GM12878 (cell line): ENCODE data around the gene VIPR2. TPM values are rescaled to one million over a fixed set of nuclear protein-coding genes. Genes with fewer than 3 reads are reported as not detected.

ENCODE experiments used
- ATF2 ChIP-seq: IDR thresholded peaks from 2 replicates; pipeline ENCODE4 v1.6.1; 2012; ENCODE audit warnings: low read length, inconsistent platforms
- CREM ChIP-seq: IDR thresholded peaks from 2 replicates; pipeline ENCODE4 v1.6.1; 2014; ENCODE audit warnings: antibody characterized with exemption, low read depth
- POLR2AphosphoS5 ChIP-seq: IDR thresholded peaks from 2 replicates; pipeline ENCODE4 v1.6.1; 2011; ENCODE audit warnings: mild to moderate bottlenecking, low read length, inconsistent platforms
- PRDM15 ChIP-seq: fragments of 450-650 bp; formaldehyde crosslinking; IDR thresholded peaks from 2 replicates; pipeline ENCODE4 v1.4.0; 2020; ENCODE audit warnings: mild to moderate bottlenecking, moderate library complexity
- RAD21 ChIP-seq: IDR thresholded peaks from 2 replicates; pipeline ENCODE4 v1.6.1; 2011; ENCODE audit warnings: mild to moderate bottlenecking, low read depth, low read length, moderate library complexity; ENCODE audit not compliant: insufficient read depth
- SIX5 ChIP-seq: IDR thresholded peaks from 2 replicates; pipeline ENCODE4 v1.6.1; 2011; ENCODE audit warnings: mild to moderate bottlenecking, low read depth, low read length, moderate library complexity; ENCODE audit not compliant: severe bottlenecking
- TCF3 ChIP-seq: IDR thresholded peaks from 2 replicates; pipeline ENCODE4 v1.6.1; 2012; ENCODE audit warnings: low read depth, mild to moderate bottlenecking, low read length, borderline replicate concordance; ENCODE audit not compliant: insufficient read depth
- ZBTB11 ChIP-seq: fragments of 450-650 bp; formaldehyde crosslinking; IDR thresholded peaks from 2 replicates; pipeline ENCODE4 v1.5.0; 2022; ENCODE audit warnings: mild to moderate bottlenecking, missing genetic modification characterization
- ZNF592 ChIP-seq: fragments of 450-650 bp; IDR thresholded peaks from 2 replicates; pipeline ENCODE4 v1.6.1; 2017; ENCODE audit warnings: mild to moderate bottlenecking, moderate library complexity
- ZSCAN29 ChIP-seq: fragments of 450-650 bp; IDR thresholded peaks from 2 replicates; pipeline ENCODE4 v1.6.1; 2017; ENCODE audit warnings: mild to moderate bottlenecking, moderate library complexity
- polyA plus RNA-seq, 11 experiments: library from polyadenylated mRNA; depleted of rRNA in 4 of 11; unstranded in 6 of 11; stranded (reverse) in 5 of 11; fragments of >200 nt; fragmentation: Nextera tagmentation in 4 of 11; fragmentation: Illumina TruSeq in 1 of 11; extraction: Ambion mirVana in 4 of 11; extraction: Trizol in 1 of 11; gene quantifications; 1 replicate in 1 of 11; 2 replicates in 10 of 11; pipeline versions ENCODE4 v1.2.1 to v1.2.3, GENCODE V29; 2011 to 2016; ENCODE audit warnings: inconsistent platforms in 2 of 11, missing spikeins in 2 of 11, low read depth in 1 of 11
- total RNA-seq, 4 experiments: library from RNA; depleted of rRNA in 3 of 4; stranded (reverse); fragments of >200 nt in 3 of 4; fragmentation: Illumina TruSeq in 1 of 4; extraction: Trizol in 1 of 4; gene quantifications; 2 replicates each; pipeline versions ENCODE4 v1.2.1 to v1.2.3, GENCODE V29; 2013 to 2021

Gene VIPR2
- total and polyA plus RNA-seq, 10 of the 15 experiments (the other 5 are each of a cell fraction or from before 2014, with no cell fraction given), result not detected

GRCh38 chr7:159130199-159130775 is 14.4 kb downstream of the VIPR2 start (continued):
- TF ChIP-seq ATF2 (no peak), RAD21 (no peak), PRDM15 (no peak), CREM (no peak), POLR2AphosphoS5 (no peak), TCF3 (no peak), ZSCAN29 (no peak), ZBTB11 (CRISPR knock-in tag) (no peak), SIX5 (no peak), ZNF592 (no peak)
